GM21528 (cell line): ENCODE measurements around the gene ZNF521.

ENCODE experiments used
- ATAC-seq: cut with Tn5 transposase; IDR thresholded peaks from one replicate; pipeline ENCODE4 v1.9.1; 2021; ENCODE audit warnings: mild to moderate bottlenecking, moderate library complexity; ENCODE audit not compliant: unreplicated experiment, low FRiP score

Gene ZNF521

DNA sequence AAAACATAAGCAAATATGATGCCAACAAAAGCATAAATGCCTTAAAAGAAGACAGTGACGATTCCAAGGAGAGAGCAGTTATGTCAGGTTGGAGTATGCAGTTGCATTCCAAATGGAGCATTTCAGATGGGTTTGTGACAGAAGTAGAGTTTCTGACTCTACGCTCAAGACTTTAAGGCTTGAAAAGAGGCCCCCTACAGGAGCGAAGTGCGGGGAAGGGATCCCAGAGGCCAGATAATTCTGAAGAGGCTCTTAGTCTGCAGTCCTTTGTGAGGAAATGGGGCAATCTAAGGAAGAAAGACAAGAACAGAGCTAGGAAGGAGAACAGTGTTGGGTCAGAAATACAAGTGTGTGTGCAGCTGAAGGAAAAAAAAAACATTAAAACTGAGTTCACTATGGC is 95.5 kb downstream of the ZNF521 start:
- no peak for ATAC-seq

DNA sequence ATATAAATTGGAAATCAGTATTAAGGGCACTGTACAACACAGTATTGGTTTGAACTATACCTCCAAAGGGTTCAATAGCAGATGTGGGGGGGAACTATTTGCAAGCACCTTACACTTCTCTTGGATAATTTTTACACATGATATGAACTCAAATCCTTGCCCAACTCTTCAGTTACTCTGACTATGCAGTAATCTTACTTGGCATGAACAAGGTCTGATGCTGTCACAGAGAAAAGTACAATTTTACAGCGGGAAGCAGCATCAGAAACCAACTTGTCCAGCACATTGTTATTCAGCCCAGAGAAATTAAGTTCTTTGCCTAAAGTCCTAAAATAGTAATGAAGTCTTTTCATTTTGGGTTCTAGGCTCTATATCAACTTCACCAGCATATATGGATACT is 98.2 kb downstream of the ZNF521 start:
- no peak for ATAC-seq

DNA sequence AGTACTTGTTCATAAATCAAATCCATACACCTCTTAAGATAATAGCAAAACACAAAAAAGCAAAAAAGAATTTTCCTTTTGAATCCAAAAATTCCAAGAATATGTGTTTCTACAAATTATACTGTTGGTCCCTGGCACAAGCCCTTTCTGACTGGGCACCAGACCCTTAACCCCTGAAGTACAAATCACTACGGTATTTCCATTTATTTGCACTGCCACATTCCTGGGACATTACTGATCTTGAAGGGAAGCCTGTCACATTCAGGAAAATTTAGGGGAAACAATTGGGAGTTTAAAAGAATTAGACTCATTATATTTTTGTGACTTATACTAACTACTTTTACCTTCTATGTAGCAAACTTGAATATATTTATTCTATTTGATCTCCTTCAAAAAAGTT is 98.8 kb downstream of the ZNF521 start:
- ATAC-seq, result no peak

DNA sequence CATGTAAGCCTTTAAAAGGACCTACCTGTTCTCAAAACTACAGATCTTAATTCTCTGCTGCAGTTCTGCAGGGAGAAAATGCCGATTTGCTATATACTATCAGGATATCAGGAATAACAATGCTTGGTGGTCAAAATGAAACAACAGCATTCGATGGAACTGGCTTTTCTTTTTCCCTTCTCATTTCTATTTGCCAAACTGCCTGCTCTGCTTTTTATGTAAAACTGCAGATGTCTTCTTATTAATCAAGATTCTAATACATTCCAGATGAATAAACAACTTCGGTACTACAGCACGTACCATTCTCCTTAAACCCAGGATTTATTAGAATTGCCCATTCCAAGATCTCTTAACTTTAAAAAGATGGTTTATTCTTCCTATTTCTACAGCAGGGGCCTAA is 100.9 kb downstream of the ZNF521 start:
- ATAC-seq, result no peak

DNA sequence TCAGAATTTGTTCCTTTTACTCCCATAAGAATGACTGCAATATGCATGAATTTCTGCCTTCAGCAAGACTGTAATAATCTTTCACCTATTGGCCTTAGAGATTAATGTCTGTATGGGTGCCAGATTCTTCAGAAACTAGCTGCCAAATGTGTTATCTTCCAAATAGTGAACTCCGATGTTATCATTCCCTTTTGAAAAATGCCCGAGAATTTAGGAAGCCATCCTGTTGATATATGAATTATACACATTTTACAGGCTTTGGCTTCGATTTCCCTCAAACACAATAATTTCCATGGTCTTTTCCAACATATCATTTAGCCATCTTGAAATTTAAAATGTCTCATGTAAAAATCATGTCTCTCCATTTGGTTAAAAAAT is 101.5 kb downstream of the ZNF521 start:
- no peak for ATAC-seq

DNA sequence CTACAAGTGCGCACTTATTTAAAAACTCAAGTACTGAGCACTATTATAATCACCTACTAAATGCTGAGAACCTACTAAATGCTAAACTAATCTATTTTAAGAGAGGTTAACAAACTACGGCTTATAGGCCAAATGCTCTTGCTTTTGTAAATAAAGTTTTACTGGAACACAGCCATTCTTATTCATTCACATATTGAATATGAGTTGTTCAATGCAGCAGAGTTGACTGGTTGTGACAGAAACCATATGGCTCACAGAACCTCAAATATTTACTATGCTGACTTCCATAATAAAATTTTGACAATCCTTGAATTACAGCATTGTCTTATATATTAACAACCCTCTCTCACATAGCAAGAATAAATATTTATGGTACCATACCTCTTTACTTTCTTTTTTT is 103.2 kb downstream of the ZNF521 start:
- no peak for ATAC-seq

DNA sequence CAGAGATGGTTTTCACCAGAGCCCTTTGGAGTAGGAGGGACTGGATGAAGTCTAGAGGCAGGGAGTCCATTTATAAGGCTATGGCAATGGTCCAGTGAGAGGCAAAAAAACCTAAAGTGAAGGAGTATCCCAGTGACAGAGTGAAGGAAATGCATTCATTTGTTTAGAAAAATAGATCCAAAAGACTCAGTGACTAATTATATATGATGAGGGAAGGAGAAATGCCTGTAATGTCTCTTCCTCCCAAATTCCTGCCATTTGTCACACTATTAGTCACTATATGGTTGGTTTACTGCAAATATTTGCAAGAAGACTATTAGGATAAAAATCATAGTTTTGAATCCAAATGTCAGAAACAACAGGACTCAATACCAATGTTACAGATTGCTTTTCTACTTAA is 104.2 kb downstream of the ZNF521 start:
- no peak for ATAC-seq

DNA sequence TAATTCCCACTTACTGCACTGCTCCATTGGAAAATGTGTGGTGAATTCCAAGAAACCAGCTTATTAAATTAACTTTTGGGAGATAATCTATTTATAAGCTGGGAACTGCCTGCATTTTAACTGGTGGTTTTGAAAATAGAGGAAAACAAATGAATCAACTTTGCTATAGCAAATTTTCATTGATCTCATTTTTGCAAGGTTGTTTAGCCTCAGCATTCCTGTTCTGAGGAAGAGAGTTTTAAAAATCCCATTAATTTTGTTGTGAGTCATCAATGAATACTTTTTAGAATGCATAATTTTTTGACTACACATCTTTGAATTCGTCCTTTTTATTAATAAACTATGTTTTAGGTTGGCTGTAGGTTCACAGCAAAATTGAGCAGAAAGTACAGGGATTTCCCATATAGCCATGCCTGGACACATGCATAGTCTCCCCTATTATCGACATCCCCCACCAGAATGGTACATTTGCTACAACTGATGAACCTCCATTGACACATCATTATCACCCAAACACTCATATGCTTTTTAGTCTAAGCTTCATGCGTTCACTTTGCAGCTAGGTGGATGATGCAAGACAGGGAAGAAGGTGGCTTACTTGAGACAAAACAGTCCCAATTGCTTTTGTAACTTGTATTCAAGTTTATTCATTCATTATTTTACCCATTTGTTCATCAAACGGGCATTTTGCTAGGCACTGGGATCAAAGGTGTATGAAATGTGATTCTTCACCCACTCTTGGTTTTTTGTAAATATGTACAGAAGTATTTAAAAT is 106.9 kb downstream of the ZNF521 start:
- ATAC-seq, result no peak

DNA sequence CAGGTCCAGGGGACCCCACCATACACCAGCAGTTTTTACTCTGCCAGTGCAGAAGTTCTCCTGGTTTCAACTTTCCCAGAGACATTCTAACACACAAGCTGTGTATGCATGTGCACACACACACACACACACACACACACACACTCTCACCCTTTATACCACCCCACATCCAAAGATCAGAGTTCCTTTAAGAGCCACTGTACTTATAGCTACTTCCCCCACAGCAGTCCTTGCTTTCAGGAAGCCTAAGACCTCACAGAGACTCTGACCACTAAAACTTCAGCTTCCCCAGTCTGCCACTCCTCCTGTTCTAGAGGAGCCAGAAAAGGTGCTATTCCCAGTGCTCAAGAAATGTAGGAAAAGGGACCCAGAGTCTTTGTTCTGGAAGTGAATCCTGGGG is 107.8 kb downstream of the ZNF521 start:
- no peak for ATAC-seq

DNA sequence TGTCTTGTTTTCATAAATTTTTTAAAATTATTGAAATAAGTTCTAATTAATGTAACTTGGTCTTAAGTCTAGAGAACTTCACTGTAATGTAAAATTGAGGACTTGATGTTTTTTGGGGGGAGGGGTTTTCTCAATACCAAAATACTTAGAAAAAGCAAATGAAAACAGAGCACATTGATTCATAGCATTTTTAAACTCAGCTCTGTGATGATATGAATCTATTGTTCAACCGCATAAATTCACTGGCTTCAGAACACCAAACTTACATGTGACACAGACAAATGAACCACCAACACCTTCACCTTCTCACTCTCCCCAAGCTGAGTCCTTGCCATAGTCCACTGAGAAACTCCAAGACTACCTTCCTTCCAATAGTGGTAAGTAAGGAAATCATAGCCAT is 108.2 kb downstream of the ZNF521 start:
- ATAC-seq, result no peak

DNA sequence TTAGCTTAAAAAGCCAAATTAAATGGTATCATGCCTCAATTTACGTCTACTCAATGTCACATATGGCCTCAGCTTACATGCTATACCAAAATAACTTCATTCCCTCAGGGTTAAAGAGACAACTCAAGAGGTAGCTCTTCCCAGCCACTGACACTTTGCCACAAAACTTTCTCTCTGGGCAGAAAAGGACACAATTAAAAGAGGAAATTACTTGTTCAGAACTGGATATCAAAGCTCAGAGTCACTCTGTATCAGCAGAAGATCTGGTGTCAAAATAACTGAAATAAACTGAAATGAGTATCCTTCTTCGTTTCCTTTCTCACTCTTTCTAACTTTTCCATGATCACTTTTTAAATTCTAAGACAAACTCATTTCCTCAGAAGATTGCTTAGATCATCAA is 108.7 kb downstream of the ZNF521 start:
- ATAC-seq, result no peak

DNA sequence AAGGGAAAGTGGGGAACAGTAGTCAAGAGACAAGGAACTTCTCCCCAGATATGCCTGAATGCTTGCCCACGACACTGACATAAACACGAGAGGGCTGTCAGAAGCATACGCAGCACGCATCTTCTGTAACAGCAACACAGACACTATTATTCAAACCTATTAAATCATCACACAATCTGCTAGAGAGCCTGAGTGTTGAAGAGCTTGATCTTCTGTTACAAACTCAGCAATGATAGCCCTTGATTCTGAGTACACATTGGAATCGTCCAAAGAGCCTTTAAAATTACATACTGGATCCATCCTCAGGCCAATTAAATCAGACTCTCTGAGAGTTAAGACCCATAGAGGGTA is 111.6 kb downstream of the ZNF521 start:
- no peak for ATAC-seq

DNA sequence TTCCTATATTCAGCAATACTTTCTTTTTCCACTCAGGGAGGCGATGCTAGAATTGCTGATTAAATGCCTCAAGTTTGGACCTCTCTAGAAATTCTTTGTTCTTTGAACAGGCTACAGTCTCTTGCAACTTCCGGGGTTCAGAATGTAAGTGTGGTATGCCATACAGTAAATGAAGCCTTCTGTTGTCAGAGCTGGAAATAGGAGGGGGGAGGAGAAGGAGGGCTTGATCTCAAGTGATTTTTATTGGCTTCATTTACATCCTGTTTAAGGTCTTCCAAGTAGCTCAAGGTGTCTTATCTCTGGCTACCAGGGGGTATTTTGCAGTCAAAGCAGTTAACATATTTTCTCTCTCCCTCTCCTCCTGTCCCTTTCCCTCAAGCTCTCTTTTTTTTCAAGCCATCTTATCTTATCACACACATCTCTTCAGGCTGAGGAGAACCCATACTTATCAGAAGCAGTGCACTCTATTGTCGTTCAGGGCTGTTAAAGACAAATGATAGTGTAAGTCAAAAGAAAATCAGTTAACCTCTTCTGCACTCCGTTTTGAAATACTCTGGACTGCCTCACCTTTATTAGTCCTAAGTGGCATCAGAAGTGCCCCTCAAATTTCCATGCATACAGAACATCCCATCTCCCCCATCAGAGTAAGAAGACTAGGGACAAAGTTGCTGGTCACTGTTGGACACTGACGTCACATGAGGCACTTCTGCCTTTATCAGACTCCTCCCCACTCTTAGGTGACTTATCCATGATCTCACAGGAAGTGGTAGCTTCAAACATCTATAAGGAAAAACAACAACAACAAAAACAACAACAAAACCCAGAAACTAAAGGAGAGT is 112.2 kb downstream of the ZNF521 start:
- ATAC-seq, result no peak

DNA sequence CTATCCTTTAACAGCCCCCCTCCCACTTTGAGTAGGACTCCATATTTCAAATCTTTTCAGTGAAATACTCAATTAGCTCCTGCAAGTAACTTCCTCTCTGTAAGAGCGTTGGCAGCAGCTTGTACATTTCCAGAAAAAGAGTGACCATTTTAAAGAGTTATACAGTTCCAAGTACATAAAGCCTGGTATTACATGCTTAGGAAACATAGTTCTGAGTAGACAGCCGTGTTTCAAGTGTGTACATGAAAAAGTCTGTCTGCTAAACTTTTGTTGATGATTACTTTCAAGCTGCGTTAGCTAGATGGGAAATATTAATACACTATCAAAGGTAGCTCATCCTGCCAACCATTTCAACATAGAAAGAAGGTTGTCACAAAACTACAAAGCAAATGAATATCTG is 112.8 kb downstream of the ZNF521 start:
- no peak for ATAC-seq

DNA sequence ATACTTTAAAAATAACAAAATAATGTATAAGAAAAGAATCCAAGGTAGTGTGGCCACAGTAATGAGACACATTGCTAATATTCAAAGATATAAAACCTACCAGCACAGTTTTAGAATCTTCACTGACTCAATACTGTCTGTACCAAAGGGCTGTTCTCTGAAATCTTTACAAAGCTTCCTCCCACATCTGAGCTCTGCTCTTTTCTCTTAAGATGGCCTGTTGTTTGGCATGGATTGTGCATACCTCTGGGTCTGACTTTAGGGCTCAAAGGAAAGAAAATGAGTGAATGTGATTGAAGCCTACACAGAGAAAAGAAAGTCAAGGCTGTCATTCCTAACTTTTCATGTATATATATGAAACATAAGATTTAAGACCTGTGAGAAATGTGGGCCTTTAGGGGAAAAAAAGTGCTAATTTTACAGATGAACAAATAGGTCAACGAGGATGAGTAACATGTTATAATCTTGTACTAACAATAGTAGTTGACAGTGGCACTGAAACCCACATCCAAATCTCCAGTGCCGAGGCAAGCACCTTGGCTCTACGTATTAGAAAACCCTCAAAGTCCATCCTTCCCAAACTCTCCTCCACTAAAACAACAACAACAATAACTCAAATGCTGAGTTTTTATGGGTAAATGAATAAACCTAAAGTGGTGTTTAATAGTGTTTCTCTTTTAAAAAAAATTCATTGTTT is 114.2 kb downstream of the ZNF521 start:
- no peak for ATAC-seq

DNA sequence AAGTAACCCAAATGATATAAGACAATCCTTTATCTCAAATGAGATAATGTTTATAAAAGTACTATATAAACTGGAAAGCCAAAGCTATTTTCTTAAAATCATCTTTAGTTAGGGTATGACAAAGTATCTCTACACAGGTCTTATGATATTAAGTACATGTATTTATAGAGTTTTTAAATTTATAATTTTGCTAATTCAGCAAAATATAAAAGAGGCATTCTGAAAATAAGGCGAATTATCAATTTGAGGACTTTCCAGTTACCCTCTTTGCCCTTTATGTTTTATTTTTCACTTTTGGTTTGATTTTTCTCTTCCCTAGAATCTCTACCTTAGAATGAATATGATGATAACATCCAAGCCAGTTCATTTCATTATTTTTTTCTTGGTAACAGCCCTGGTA is 115.2 kb downstream of the ZNF521 start:
- no peak for ATAC-seq

DNA sequence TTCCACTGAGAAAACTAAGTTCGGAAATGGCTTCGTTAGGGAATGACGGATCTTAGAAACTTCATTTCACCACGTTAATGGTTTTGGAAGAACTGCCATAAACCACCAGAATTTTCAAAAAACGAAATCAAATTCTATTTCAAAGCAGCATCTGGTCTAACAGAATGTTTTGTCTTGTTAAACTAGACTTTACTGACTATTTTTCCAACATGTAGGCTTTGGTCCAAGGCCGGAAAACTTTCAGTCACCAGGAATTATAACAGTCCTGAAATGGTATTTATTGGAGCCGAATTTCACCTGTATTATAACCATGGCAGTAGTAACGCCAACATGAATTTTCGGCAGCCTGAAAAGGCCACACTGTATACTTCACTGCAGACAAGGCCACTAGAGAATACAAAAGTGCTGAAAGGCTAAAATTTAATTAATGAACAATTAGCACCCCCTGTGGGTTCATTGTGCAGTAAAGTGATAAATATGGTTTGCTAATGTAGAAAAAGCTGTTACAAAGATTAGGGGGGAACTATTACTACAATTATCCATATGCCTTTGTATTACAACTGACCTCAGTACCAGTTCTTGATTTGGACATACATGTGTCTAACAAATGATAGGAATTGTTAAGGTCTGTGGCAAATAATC is 116.4 kb downstream of the ZNF521 start:
- no peak for ATAC-seq

DNA sequence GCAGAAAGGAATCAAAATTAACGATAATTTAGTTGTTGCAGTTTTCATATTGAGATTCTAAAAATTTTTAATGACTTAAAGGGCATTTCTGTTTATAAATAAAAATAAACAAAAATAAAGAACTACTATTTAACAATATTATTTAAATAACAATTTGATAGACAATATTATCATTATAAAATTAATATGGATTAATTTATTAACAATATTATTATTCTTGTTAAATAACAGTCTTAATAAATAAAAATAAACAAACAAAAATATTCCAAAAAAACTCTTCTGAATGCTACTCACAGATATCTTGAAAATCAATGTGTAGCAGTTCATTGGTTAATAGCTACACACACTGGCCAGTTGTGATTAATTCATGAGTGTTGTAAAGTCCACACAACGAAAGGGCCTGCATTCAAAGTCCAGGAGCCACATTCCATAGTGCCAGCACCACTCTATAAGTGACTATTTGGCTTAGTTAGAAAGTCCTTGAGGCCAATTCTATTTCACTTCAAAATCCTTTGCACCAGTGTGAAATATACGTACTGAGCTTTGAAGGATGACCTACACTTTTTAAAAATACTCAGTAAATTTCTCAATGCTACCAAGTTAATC is 117.1 kb downstream of the ZNF521 start:
- ATAC-seq, result no peak

DNA sequence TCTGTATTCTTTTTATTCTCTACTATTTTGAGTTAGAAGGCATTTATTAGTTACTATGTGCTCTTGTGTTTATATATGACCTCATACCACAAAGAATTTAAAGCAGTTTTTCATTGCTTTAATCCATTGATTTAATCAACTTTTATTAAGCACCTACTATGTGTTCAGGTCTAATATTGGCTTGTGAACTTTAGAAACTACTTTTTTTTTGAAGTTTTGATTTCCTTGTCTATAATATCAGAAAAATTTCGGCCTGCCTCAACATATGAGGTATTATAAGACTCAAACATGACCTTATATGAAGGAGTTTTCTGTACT is 117.7 kb downstream of the ZNF521 start:
- ATAC-seq, result no peak

DNA sequence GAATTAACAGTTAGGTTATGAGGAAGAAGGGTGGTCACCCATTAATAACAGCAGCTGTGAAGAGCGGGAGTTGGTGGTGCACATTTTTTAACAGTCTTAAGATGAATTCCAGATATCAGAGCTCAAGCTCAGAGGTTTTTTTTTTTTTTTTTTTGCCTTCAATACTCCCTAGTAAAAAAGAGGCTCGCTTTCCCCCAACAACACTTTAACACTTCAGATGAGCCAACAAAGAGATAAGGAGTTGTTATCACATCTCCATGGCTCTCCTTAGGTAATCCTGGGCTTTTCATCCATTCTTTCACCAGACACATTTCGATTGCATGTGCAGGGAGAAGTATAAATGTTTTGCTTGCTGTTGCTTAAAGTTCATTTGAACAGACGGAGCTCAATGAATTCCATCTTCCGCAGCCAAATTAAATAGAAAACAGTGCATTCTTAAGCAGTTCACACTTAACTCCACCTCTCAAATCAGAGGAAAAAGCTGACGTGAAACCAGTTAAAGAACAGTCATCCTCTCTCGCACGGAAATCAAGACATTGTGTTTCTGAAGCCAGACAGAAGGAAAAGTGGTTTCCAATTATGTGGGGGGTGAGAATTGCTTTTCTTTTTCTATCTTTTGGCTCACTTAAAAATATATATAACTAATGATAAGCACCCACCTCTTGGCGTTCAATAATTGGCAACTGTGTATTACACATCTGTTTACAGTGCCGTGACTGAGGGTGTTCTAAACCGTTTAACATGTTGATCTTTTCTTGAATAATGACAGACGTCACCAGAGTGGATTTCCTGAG is 118.2 kb downstream of the ZNF521 start:
- ATAC-seq, result no peak
